ENCODE data around the gene MTUS2.

MTUS2 gene

GRCh38 chr13:29100758-29101157 is 280.6 kb downstream of the MTUS2 start:
- Histone ChIP-seq H3K4me3 (ENCODE audit: low read depth in 1 of 2, low read length in 1 of 2) (no peak overlapping the region), H3K27me3 (no peaks in the 10 kb centered on the region), H3K4me1 (ENCODE audit: control insufficient read depth in 1 of 2, insufficient read depth in 1 of 2, low read depth in 1 of 2, low read length in 1 of 2) (no peaks in the 10 kb centered on the region), H3K27ac (no peak overlapping the region), H3K36me3 (no peaks in the 10 kb centered on the region), H3K9me3 (no peaks in the 10 kb centered on the region)
- TF ChIP-seq, protein P1, sequence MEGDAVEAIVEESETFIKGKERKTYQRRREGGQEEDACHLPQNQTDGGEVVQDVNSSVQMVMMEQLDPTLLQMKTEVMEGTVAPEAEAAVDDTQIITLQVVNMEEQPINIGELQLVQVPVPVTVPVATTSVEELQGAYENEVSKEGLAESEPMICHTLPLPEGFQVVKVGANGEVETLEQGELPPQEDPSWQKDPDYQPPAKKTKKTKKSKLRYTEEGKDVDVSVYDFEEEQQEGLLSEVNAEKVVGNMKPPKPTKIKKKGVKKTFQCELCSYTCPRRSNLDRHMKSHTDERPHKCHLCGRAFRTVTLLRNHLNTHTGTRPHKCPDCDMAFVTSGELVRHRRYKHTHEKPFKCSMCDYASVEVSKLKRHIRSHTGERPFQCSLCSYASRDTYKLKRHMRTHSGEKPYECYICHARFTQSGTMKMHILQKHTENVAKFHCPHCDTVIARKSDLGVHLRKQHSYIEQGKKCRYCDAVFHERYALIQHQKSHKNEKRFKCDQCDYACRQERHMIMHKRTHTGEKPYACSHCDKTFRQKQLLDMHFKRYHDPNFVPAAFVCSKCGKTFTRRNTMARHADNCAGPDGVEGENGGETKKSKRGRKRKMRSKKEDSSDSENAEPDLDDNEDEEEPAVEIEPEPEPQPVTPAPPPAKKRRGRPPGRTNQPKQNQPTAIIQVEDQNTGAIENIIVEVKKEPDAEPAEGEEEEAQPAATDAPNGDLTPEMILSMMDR (IDR thresholded peaks at IDR 0.05): no peak

DNA sequence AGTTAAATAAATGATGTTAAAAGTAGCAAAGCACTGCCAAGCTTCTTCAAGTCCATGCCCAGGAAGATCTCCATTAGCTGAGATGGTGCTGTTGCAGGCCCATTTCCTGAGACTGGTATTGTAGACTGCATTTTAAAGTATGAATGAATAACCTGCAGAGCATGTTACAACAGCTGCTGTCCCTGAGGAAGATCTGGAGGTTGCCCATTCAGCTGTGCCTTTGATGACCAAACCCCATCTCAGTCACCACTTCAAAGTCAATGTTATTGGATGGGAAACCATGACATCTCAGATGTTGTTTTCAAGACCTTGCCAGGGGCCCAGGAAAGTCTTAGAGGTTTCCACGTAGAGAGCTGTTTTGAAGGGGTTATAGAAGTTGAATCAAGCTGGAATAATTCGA is 281.3 kb downstream of the MTUS2 start:
- Histone ChIP-seq H3K27ac (no peak overlapping the region), H3K4me1 (ENCODE audit: control insufficient read depth in 1 of 2, insufficient read depth in 1 of 2, low read depth in 1 of 2, low read length in 1 of 2) (no peaks in the 10 kb centered on the region), H3K27me3 (no peaks in the 10 kb centered on the region), H3K36me3 (no peaks in the 10 kb centered on the region), H3K9me3 (no peaks in the 10 kb centered on the region), H3K4me3 (ENCODE audit: low read depth in 1 of 2, low read length in 1 of 2) (no peak overlapping the region)
- TF ChIP-seq, protein P1 (IDR thresholded peaks at IDR 0.05): no peak

DNA sequence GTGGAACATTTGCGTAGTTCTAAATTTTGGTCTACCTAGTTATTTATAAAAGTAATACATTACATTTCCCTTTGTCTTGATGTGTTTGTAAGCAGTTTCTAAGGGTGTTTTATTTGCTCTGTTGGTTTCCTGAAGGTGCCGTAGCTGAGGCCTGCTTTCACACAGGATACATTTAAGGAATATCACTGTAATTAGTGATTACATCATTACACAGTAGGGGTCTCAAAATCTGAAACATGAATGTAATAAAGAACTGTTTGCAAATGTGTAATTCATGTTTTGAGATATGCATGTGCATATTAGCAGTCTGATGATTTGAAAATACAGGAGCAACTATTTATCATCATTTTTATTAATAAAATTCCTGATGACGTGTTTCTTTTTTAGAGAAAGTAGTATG is 281.8 kb downstream of the MTUS2 start:
- no peaks in the 10 kb centered on the region for H3K4me1 ChIP-seq (ENCODE audit: control insufficient read depth in 1 of 2, insufficient read depth in 1 of 2, low read depth in 1 of 2, low read length in 1 of 2)
- H3K9me3 ChIP-seq: no peaks in the 10 kb centered on the region
- no peaks in the 10 kb centered on the region for H3K27me3 ChIP-seq
- H3K27ac ChIP-seq: no peak overlapping the region
- H3K36me3 ChIP-seq: no peaks in the 10 kb centered on the region
- TF ChIP-seq, protein P1 (IDR thresholded peaks at IDR 0.05): no peak
- no peak overlapping the region for H3K4me3 ChIP-seq (ENCODE audit: low read depth in 1 of 2, low read length in 1 of 2)

GRCh38 chr13:29103065-29103800 is 283.1 kb downstream of the MTUS2 start:
- no peaks in the 10 kb centered on the region for H3K4me1 ChIP-seq (ENCODE audit: control insufficient read depth in 1 of 2, insufficient read depth in 1 of 2, low read depth in 1 of 2, low read length in 1 of 2)
- TF ChIP-seq, protein P1 (IDR thresholded peaks at IDR 0.05): no peak
- no peaks in the 10 kb centered on the region for H3K9me3 ChIP-seq
- no peak overlapping the region for H3K4me3 ChIP-seq (ENCODE audit: low read depth in 1 of 2, low read length in 1 of 2)
- H3K27ac ChIP-seq: no peak overlapping the region
- H3K27me3 ChIP-seq: no peaks in the 10 kb centered on the region
- no peaks in the 10 kb centered on the region for H3K36me3 ChIP-seq

- Histone ChIP-seq H3K36me3 (no peaks in the 10 kb centered on the region), H3K9me3 (no peaks in the 10 kb centered on the region), H3K27me3 (no peaks in the 10 kb centered on the region), H3K27ac (no peak overlapping the region), H3K4me1 (ENCODE audit: control insufficient read depth in 1 of 2, insufficient read depth in 1 of 2, low read depth in 1 of 2, low read length in 1 of 2) (no peaks in the 10 kb centered on the region), H3K4me3 (ENCODE audit: low read depth in 1 of 2, low read length in 1 of 2) (no peak overlapping the region)
- TF ChIP-seq, protein P1 (IDR thresholded peaks at IDR 0.05): no peak
Observed at GRCh38 chr13:29104461-29104860, 284.3 kb downstream of the MTUS2 start.
